Fibroblast of skin of abdomen (primary cell): ENCODE measurements around the gene SLC39A11.

Experiments used
- DNase-seq: peaks from one replicate; pipeline ENCODE4 v3.0.0-alpha.2; 2013

The SLC39A11 gene

DNA sequence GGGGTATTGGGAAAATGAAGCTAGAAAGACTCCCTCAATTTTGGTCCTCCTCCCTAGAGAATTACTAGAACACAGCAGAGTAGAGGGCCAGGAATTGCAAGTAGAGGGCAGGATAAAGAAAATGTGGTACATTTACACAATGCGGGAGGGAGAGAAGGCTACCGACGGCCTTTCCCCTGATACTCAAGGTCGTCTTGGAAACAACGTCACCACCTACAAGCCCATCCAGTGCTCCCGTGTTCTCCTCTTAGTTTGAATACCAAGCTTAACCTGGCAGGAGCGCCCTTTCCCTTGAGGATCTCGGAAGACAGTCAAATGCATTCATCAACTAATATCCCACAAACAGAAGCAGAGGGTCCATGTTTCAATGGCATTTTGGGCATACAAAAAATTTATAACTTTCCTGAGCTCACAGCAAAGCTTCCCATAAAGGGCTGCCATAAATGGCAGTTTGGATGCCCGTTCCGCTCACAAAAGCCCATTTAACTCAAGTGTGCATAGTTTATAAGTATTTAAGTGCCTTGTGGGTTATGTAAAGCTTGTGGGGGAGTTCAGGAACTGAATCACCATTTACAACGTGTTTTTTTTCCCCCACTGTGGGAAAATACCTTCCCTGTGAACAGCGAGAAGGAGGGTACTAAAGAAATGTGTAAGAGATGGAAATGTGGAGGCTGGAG lies 414.6 kb downstream of the SLC39A11 start:
- peak; percentile 78 for DNase-seq

DNA sequence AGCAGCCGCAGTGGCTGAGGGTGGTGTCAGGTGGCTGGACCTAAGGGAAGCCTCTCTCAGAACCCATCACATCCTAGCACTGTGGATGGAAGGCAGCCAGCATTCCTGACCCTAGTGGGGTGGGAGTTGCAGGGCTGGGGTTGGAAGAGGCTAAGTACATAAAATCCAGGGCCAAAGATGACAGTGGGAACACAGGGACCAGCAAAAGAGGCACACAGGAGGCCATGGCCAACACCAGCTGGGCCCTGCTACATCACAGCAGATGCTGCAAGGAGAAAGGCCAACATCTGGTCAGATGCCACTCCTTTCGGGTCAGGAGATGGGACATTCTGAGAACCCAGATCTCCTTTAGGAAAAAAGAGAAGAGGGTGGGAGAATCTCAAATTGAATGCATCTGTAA lies 415.4 kb downstream of the SLC39A11 start:
- DNase-seq, result no peak

GRCh38 chr17:72672729-72673128 lies 419.8 kb downstream of the SLC39A11 start:
- DNase-seq, result no peak

- no peak for DNase-seq
Observed at GRCh38 chr17:72671016-72671415, 421.5 kb downstream of the SLC39A11 start.

DNA sequence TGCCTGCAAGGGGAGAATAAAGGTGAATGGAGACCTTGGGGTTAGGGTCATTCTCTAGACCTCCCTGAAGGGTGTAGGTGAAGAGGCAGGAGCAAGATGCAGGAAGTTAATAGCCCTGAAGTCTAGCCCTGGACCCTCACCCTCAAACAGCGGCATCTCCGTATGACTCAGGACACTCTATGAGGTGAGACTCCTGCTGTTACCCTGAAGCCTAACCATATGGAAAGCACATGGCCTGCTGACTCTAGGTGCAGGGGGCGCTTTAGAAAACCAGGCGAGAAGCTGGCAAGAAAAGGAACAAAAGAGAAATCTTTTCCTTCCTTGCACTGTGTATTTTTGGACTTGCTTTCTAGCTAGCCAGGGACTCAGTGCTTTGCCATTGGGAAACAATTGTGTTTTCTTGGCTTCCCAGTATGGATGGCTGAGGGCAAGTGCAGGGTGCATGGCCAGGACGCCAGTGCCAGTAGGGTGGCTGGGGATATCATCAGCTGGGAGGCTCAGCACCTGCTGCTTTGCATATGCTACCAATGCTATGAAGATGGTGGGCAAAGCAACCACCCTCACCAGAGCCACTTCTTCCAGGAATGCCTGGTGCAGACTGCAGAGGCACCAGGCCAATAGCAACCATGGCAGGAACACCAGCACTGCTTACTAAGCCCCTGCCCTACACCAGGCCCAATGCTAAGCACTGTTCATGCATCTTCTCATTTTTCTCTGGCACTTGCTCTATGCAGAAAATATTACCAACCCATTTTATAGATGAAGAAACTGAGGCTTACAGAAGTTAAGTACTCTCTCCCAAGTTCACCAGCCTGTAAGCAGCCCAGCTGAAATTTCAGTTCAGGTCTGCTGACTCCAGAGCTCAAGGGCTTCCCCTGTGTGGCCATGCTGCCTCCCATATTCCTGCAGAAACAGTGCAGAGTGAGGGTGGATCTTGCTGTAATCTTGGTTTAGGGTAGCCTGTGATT lies 425.1 kb downstream of the SLC39A11 start:
- peak; percentile 18 for DNase-seq

DNA sequence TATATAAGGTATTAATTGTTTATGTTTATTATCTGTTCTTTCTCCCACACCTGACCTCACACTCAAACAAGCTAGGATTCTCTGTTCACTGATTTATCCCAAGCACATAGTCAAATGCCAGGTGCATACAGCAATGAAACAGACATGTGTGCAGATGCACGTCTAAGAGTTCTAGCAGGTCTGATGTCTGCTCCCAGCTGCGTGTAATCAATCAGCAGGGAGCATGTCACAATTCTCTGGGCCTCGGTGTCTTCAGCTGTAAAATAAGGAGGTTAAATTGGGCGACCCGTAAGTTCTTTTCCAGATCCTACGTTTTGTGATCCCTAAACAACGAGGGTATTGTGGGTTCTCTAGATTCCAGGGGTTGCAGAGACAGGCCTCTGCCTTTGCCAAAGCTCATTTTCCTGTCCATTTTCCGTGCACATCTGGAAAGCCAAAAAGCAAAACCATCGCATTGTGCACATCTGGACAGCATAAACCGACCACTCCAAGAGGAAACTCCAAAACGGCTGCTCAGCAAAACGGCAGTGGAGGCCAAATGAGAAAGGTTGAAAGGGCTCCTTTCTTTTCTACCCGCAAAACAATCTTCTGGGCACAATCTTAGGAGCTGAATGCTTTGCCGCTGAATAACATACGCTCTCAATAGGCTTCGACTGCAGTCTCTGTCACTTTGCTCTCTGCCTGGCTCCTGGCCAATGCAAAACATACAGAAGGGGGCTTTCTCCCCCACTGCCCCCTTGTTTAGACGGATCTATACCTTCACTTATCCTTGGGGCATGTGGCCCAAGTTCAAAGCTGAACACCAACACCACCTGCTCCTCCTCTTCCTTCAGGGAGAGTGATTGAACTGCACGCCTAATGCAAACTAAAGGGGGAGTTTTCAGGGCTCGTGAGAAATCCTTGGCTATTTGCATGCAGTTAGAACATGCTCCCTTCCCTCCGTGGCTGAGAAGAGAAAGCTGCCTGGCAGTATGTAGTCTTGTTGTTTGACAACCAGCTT lies 426.3 kb downstream of the SLC39A11 start:
- DNase-seq, result peak; percentile 38

DNA sequence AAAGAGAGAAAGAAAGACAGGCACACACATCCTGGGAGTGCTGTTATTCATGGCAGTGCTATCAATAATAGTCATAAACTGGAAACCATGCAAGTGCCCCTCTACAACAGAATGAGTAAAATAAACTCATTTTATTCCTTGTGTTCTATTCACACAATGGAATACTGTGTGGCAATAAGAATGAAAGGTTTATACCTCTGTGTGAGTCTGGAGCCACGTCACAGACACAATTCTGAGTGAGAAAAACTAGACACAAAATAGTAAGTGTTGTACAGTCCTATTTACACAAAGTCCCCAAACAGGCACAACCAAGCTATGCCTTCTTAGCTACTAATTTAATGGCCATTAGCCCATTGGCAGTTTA lies 429.7 kb downstream of the SLC39A11 start:
- no peak for DNase-seq

- DNase-seq, result no peak
Observed at GRCh38 chr17:72661945-72662826, 430.3 kb downstream of the SLC39A11 start.

DNA sequence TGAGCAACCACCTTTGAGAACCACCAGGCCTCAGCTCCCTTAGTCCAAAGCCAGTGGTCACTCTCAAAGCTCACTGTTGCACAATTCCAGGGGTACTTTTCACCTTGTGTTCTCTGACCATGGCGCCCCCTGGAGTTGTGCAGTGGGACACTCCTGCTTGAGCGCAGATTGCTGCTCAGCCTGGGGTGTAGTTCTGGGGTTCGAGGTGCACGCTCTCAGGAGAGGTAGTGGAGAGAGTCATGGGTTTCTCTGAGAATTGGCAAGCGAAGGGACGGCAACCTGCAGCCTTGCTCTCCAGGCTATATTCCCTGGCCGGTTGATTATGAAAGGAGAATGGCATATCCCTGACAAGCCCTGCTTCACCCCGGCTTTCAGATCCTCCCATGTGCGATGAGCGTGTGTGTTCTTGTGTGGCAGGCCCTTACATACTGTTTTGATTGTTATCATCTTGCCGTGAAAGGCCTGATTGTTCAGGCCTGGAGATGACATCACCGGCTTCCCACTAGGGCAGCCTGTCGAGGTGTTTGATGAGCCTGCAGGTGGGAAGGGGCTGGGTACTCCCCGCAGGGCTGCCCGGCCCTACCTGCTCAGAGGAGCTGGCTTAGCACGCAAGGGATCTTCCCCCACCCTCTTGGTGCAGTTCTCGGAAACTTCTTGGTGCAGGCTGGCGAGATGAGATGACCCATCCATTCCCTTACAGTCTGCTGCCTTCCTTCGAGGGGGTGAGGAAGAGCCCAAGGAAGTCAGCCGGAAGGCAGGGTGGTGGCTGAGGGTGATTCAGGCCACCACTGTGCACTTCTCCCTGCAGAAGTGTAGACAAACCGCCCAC lies 431.2 kb downstream of the SLC39A11 start:
- DNase-seq, result no peak

- DNase-seq, result no peak
Observed at GRCh38 chr17:72660274-72661115, 432.0 kb downstream of the SLC39A11 start.

- no peak for DNase-seq
Observed at GRCh38 chr17:72659811-72660210, 432.7 kb downstream of the SLC39A11 start.

DNA sequence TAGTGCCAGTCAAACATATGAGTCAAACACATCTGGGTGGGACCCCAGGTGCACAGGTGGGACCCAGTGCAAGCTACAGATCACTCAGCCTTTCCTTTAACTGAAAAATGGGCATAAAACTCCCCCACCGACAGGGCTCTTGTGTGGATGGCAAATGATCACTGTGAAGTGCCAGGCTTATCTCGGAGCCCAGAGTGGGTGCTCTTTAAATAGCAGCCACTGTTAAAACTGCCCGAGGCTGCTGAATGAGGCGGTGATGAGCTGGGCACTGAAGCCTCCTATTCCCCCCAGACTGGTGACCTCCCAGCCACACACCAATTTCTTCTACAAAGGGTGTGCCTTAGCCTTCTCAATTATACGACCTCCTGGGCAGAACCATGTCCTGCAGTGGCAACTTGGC lies 433.8 kb downstream of the SLC39A11 start:
- no peak for DNase-seq

GRCh38 chr17:72657467-72658317 lies 434.8 kb downstream of the SLC39A11 start:
- no peak for DNase-seq

DNA sequence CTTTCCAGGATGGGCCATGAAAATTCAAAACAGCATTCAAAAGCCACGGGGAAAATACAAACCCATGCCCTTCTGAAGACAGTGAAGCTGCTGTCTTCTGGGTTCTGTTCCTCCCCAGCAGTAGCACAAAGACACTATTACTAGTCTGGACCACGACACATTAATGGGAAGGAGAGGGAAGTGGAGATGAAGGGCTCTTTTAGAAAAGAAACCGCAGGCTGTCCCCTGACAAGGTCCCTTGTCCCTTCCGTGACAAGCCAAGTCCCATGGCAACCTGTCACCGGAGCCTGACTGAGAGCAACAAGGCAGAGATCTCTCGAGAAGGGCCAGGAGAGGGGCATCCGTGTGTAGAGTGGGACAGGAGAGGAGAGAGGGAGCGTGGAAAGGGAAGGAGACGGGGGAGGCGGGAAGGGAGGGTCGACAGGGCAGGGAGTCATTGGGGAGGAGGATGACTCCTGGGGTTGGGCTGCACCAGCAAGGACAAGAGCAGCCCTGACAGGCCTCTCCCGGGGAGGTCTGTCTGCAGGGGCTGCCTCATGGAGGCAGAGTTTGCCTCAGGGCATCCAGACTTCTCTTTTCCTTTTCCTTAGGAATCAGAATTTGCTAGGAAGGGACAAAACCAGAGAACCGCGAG lies 436.2 kb downstream of the SLC39A11 start:
- DNase-seq, result no peak

- no peak for DNase-seq
Observed at GRCh38 chr17:72654706-72655105, 437.8 kb downstream of the SLC39A11 start.

- DNase-seq, result no peak
Observed at GRCh38 chr17:72651988-72652387, 440.5 kb downstream of the SLC39A11 start.

DNA sequence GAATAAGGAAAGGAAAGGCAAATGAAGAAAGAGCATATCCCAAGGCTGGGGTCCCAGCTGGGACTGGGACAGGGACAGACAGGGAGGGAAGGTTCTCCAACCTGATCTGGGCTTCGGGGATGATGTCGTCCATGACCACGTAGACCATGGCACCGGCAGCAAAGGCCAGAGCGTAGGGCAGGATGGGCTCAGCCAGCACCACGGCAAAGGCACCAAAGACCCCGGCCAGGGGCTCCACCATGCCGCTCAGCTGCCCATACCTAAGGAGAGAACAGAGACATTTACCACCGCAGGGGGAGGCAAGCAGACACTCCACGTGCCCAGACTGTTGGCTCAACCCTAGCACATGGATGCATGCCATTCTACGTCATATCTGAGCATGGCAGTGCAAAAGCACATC lies 443.8 kb downstream of the SLC39A11 start:
- no peak for DNase-seq

GRCh38 chr17:72646176-72646575 lies 446.3 kb downstream of the SLC39A11 start:
- no peak for DNase-seq
